Measurements from ENCODE around the gene DNAH3.
"Not testable (repeated sequence)": the region's sequence is repeated elsewhere in the genome, so short reads cannot be mapped to it uniquely, and the experiment has no call there.

DNAH3 gene

GRCh38 chr16:21075252-21075651 is 75.4 kb downstream of the DNAH3 start:
- Histone ChIP-seq H3K36me3 (ENCODE audit: control insufficient read depth, insufficient read depth, low read length) (no peaks in the 10 kb centered on the region), H3K4me3 (ENCODE audit: low read length) (no peak overlapping the region), H3K27ac (ENCODE audit: low read length) (no peak overlapping the region), H3K27me3 (ENCODE audit: control insufficient read depth, insufficient read depth, low read length) (no peaks in the 10 kb centered on the region), H3K4me1 (ENCODE audit: control insufficient read depth, insufficient read depth, low read length) (no peaks in the 10 kb centered on the region), H3K9me3 (ENCODE audit: control insufficient read depth, insufficient read depth, low read length) (no peaks in the 10 kb centered on the region)
- WGBS (ENCODE audit: insufficient coverage, insufficient read length), result no CpG with 5 or more reads among the region's 7 CpGs
- DNase-seq (ENCODE audit: low read depth, low spot score), result no peak

DNA sequence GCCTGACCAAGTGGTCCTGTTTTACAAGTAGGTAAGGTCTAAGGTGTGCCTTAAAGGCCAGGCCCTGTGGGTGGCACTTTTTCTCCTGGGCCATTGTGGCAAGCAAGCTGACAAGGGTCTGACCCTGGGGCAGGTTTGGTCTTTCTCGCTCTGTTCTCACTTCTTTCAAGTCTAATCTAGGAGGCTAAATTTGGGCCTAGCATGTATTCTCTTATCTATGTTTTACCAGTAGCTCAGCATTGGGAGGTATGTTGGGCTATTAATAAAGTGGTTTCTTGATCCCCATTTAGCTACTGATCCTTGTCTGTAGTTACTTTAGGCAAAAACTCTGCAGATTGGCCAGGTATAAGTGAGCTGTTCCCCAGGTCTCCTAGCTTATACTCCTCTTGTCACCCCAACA is 77.7 kb downstream of the DNAH3 start:
- WGBS (ENCODE audit: insufficient coverage, insufficient read length), result no CpG with 5 or more reads among the region's 1 CpG
- H3K4me3 ChIP-seq (ENCODE audit: low read length), result no peak overlapping the region
- DNase-seq (ENCODE audit: low read depth, low spot score), result no peak

GRCh38 chr16:21071741-21072140 is 78.9 kb downstream of the DNAH3 start:
- no peak overlapping the region for H3K27ac ChIP-seq (ENCODE audit: low read length)
- no peak overlapping the region for H3K4me3 ChIP-seq (ENCODE audit: low read length)
- no peaks in the 10 kb centered on the region for H3K27me3 ChIP-seq (ENCODE audit: control insufficient read depth, insufficient read depth, low read length)
- DNase-seq (ENCODE audit: low read depth, low spot score), result no peak
- no CpG with 5 or more reads among the region's 4 CpGs for WGBS (ENCODE audit: insufficient coverage, insufficient read length)
- H3K4me1 ChIP-seq (ENCODE audit: control insufficient read depth, insufficient read depth, low read length), result no peaks in the 10 kb centered on the region
- H3K36me3 ChIP-seq (ENCODE audit: control insufficient read depth, insufficient read depth, low read length), result no peaks in the 10 kb centered on the region
- H3K9me3 ChIP-seq (ENCODE audit: control insufficient read depth, insufficient read depth, low read length), result no peaks in the 10 kb centered on the region

More for the DNA sequence above, 77.7 kb downstream of the DNAH3 start:
- Histone ChIP-seq H3K36me3 (ENCODE audit: control insufficient read depth, insufficient read depth, low read length) (no peaks in the 10 kb centered on the region), H3K27ac (ENCODE audit: low read length) (no peak overlapping the region), H3K9me3 (ENCODE audit: control insufficient read depth, insufficient read depth, low read length) (no peaks in the 10 kb centered on the region), H3K4me1 (ENCODE audit: control insufficient read depth, insufficient read depth, low read length) (no peaks in the 10 kb centered on the region), H3K27me3 (ENCODE audit: control insufficient read depth, insufficient read depth, low read length) (no peaks in the 10 kb centered on the region)

DNA sequence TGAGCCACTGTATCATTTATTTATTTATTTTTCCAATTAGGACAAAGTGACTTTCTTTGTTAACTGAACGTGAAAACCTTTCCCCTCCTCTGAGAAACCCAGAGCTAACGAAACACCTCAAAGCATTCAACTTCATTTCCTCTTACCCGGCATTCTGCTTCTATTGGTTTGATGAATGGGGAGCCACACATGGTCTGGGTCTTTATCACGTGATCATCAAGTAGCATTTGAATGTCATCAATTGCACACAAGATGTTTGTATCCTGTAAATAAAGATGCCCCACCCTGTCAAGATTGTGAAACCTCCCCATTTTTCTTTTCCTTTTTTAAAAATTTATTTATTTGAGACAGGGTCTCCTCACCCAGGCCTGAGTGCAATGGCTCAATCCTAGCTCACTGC is 80.1 kb downstream of the DNAH3 start:
- H3K4me1 ChIP-seq (ENCODE audit: control insufficient read depth, insufficient read depth, low read length), result no peaks in the 10 kb centered on the region

DNA sequence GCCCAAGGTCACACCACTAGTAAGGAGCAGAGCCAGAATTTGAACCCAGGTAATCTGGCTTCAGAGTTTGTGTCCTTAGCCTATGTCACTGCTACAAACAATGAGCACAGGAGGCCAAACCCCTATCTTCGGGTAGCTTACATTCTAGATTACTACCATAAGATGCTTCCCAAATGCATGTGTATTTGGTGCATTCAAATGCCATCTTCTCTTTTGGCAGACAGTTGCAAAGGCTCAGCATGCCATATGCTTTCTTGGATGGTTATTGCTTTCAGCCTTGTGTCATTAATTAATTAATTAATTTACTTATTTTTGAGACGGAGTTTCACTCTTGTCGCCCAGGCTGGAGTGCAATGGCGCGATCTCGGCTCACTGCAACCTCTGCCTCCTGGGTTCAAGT is 80.7 kb downstream of the DNAH3 start:
- no peaks in the 10 kb centered on the region for H3K9me3 ChIP-seq (ENCODE audit: control insufficient read depth, insufficient read depth, low read length)
- DNase-seq (ENCODE audit: low read depth, low spot score), result no peak
- H3K4me3 ChIP-seq (ENCODE audit: low read length), result no peak overlapping the region
- no peaks in the 10 kb centered on the region for H3K27me3 ChIP-seq (ENCODE audit: control insufficient read depth, insufficient read depth, low read length)
- no peaks in the 10 kb centered on the region for H3K4me1 ChIP-seq (ENCODE audit: control insufficient read depth, insufficient read depth, low read length)
- H3K36me3 ChIP-seq (ENCODE audit: control insufficient read depth, insufficient read depth, low read length), result no peaks in the 10 kb centered on the region
- H3K27ac ChIP-seq (ENCODE audit: low read length), result no peak overlapping the region
- no CpG with 5 or more reads among the region's 6 CpGs for WGBS (ENCODE audit: insufficient coverage, insufficient read length)

More for the DNA sequence above, 80.1 kb downstream of the DNAH3 start:
- no peaks in the 10 kb centered on the region for H3K36me3 ChIP-seq (ENCODE audit: control insufficient read depth, insufficient read depth, low read length)
- H3K9me3 ChIP-seq (ENCODE audit: control insufficient read depth, insufficient read depth, low read length), result no peaks in the 10 kb centered on the region
- H3K27me3 ChIP-seq (ENCODE audit: control insufficient read depth, insufficient read depth, low read length), result no peaks in the 10 kb centered on the region
- no peak overlapping the region for H3K27ac ChIP-seq (ENCODE audit: low read length)
- no CpG with 5 or more reads among the region's 4 CpGs for WGBS (ENCODE audit: insufficient coverage, insufficient read length)
- no peak for DNase-seq (ENCODE audit: low read depth, low spot score)
- H3K4me3 ChIP-seq (ENCODE audit: low read length), result no peak overlapping the region

DNA sequence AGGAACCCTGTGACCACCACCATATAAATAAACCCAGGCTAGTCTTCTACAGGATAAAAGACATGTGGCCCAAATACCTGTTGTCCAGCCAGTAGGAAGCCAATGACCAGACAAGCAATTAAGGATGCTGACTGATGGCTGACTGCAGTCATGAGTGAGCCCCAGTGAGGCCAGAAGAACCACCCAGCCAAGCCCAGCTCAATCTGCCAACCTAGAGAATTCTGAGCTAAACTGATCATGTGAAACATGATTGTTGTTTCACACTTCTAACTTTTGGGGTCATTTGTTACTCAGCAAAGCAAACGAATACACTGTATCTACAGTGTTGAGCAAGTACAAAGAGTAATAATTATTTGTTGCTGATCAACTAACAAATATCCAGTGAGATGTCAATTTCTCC is 86.4 kb downstream of the DNAH3 start:
- Histone ChIP-seq H3K27ac (ENCODE audit: low read length) (no peak overlapping the region), H3K9me3 (ENCODE audit: control insufficient read depth, insufficient read depth, low read length) (no peaks in the 10 kb centered on the region), H3K27me3 (ENCODE audit: control insufficient read depth, insufficient read depth, low read length) (no peaks in the 10 kb centered on the region), H3K4me1 (ENCODE audit: control insufficient read depth, insufficient read depth, low read length) (no peaks in the 10 kb centered on the region), H3K36me3 (ENCODE audit: control insufficient read depth, insufficient read depth, low read length) (no peaks in the 10 kb centered on the region), H3K4me3 (ENCODE audit: low read length) (no peak overlapping the region)
- no CpG with 5 or more reads among the region's 1 CpG for WGBS (ENCODE audit: insufficient coverage, insufficient read length)
- no peak for DNase-seq (ENCODE audit: low read depth, low spot score)

GRCh38 chr16:21063314-21063713 is 87.3 kb downstream of the DNAH3 start:
- H3K4me3 ChIP-seq (ENCODE audit: low read length); H3K36me3 ChIP-seq (ENCODE audit: control insufficient read depth, insufficient read depth, low read length); H3K4me1 ChIP-seq (ENCODE audit: control insufficient read depth, insufficient read depth, low read length); H3K9me3 ChIP-seq (ENCODE audit: control insufficient read depth, insufficient read depth, low read length); H3K27ac ChIP-seq (ENCODE audit: low read length); H3K27me3 ChIP-seq (ENCODE audit: control insufficient read depth, insufficient read depth, low read length); DNase-seq (ENCODE audit: low read depth, low spot score): not testable (repeated sequence)
- no CpG with 5 or more reads among the region's 6 CpGs for WGBS (ENCODE audit: insufficient coverage, insufficient read length)

- H3K27me3 ChIP-seq (ENCODE audit: control insufficient read depth, insufficient read depth, low read length), result no peaks in the 10 kb centered on the region
- no CpG with 5 or more reads among the region's 4 CpGs for WGBS (ENCODE audit: insufficient coverage, insufficient read length)
- no peak overlapping the region for H3K4me3 ChIP-seq (ENCODE audit: low read length)
- H3K36me3 ChIP-seq (ENCODE audit: control insufficient read depth, insufficient read depth, low read length), result no peaks in the 10 kb centered on the region
- no peaks in the 10 kb centered on the region for H3K9me3 ChIP-seq (ENCODE audit: control insufficient read depth, insufficient read depth, low read length)
- no peak overlapping the region for H3K27ac ChIP-seq (ENCODE audit: low read length)
- DNase-seq (ENCODE audit: low read depth, low spot score), result no peak
- H3K4me1 ChIP-seq (ENCODE audit: control insufficient read depth, insufficient read depth, low read length), result no peaks in the 10 kb centered on the region
Measured at GRCh38 chr16:21060027-21060510, 90.6 kb downstream of the DNAH3 start.

GRCh38 chr16:21057875-21058274 is 92.8 kb downstream of the DNAH3 start:
- no peak overlapping the region for H3K27ac ChIP-seq (ENCODE audit: low read length)
- no peaks in the 10 kb centered on the region for H3K9me3 ChIP-seq (ENCODE audit: control insufficient read depth, insufficient read depth, low read length)
- no peaks in the 10 kb centered on the region for H3K27me3 ChIP-seq (ENCODE audit: control insufficient read depth, insufficient read depth, low read length)
- H3K4me1 ChIP-seq (ENCODE audit: control insufficient read depth, insufficient read depth, low read length), result no peaks in the 10 kb centered on the region
- DNase-seq (ENCODE audit: low read depth, low spot score), result no peak
- WGBS (ENCODE audit: insufficient coverage, insufficient read length), result no CpG with 5 or more reads among the region's 7 CpGs
- H3K36me3 ChIP-seq (ENCODE audit: control insufficient read depth, insufficient read depth, low read length), result no peaks in the 10 kb centered on the region
- no peak overlapping the region for H3K4me3 ChIP-seq (ENCODE audit: low read length)

DNA sequence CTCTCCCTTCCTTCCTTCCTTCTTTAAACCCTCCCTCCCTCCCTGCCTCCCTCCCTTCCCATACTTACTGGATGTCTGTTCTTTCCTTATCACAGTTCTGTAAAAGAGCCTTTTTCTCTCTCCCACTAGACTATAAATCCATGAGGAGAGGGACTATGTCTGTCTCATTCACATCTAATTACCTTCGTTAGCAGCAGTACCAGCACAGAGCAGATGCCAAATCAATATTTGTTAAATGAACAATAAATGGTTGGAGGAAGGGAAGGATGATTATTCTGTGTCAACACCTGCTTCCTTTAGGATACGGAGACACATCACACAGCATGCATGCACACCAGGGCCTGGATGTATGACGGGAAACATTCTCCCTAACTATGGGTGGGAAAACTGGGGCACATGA is 94.2 kb downstream of the DNAH3 start:
- Histone ChIP-seq H3K4me1 (ENCODE audit: control insufficient read depth, insufficient read depth, low read length) (no peaks in the 10 kb centered on the region), H3K9me3 (ENCODE audit: control insufficient read depth, insufficient read depth, low read length) (no peaks in the 10 kb centered on the region), H3K36me3 (ENCODE audit: control insufficient read depth, insufficient read depth, low read length) (no peaks in the 10 kb centered on the region), H3K27ac (ENCODE audit: low read length) (no peak overlapping the region), H3K4me3 (ENCODE audit: low read length) (no peak overlapping the region), H3K27me3 (ENCODE audit: control insufficient read depth, insufficient read depth, low read length) (no peaks in the 10 kb centered on the region)
- no CpG with 5 or more reads among the region's 3 CpGs for WGBS (ENCODE audit: insufficient coverage, insufficient read length)
- DNase-seq (ENCODE audit: low read depth, low spot score), result no peak

- not testable (repeated sequence) for H3K4me1 ChIP-seq (ENCODE audit: control insufficient read depth, insufficient read depth, low read length); H3K27me3 ChIP-seq (ENCODE audit: control insufficient read depth, insufficient read depth, low read length); H3K27ac ChIP-seq (ENCODE audit: low read length); H3K4me3 ChIP-seq (ENCODE audit: low read length); H3K36me3 ChIP-seq (ENCODE audit: control insufficient read depth, insufficient read depth, low read length); H3K9me3 ChIP-seq (ENCODE audit: control insufficient read depth, insufficient read depth, low read length); DNase-seq (ENCODE audit: low read depth, low spot score)
- WGBS (ENCODE audit: insufficient coverage, insufficient read length), result no CpG with 5 or more reads among the region's 4 CpGs
Measured at GRCh38 chr16:21055738-21056137, 94.9 kb downstream of the DNAH3 start.
